ENCODE data around the gene MPV17L2.

MPV17L2 gene

DNA sequence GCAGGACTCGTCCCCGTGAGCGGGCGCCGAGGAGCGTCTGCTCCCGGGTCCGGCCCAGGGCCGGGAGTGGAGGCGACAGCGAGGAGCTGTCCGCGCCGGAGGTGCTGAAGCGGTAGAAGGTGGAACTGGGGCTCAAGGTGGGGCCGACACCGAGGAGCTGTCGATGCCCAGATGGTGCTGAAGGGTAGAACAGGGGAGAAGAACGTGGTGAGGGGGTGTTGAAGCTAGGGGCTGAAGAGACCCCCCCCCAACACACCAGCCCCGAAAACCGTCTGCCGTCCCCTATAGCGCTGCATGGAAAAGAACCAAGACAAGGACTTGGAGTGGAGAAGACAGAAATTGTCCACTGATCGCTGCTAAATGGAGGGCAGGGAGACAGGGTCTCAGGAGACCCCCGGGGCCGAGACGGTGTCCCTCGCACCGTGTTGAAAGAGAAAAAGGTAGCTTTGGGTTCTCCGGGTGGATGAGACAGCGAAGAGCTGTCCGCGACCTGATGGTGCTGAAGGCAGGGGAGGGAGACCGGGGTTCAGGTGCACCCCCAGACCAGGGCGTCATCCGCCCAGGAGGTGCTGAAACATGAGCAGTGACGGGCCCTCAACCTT lies 40.3 kb downstream of the MPV17L2 start (continued):
- no peak for TF ChIP-seq ZNF8 (CRISPR knock-in tag; IDR thresholded peaks at IDR 0.05)

DNA sequence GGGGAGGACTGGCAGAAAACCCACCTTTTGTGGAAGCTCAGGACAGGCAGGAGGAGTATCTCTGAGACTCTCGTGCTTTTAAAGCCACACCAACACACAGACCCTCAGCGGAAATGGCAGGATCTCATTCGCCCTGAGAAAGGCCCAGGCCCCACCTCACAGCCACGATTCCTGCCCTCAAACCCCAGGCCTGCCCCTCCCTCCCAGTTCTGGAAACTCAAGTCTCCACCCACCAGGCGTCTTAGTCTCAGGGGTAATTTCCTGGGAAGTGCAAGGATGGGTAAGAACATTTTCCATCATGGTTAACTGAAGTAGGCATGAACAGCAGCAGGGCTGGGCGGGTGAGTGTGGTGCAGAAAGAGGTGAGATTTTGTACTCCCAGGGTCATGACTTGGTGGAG lies 41.2 kb downstream of the MPV17L2 start:
- ATAC-seq, result no peak
- TF ChIP-seq ZC3H10 (CRISPR knock-in tag; IDR thresholded peaks at IDR 0.05) (no peak), TOX (CRISPR knock-in tag; IDR thresholded peaks at IDR 0.05; ENCODE audit: borderline replicate concordance) (no peak), ZNF70 (CRISPR knock-in tag; IDR thresholded peaks at IDR 0.05) (no peak), CSDC2 (CRISPR knock-in tag; IDR thresholded peaks at IDR 0.05) (no peak), ZNF8 (CRISPR knock-in tag; IDR thresholded peaks at IDR 0.05) (no peak), OSR1 (CRISPR knock-in tag; IDR thresholded peaks at IDR 0.05) (no peak), SNAI2 (CRISPR knock-in tag; IDR thresholded peaks at IDR 0.05) (no peak), ZNF565 (CRISPR knock-in tag; conservative IDR thresholded peaks at IDR 0.05; ENCODE audit: low read depth) (no peak), ISL1 (CRISPR knock-in tag; IDR thresholded peaks at IDR 0.05) (no peak), BACH2 (CRISPR knock-in tag; IDR thresholded peaks at IDR 0.05; ENCODE audit: borderline replicate concordance) (no peak), ZFP3 (CRISPR knock-in tag; IDR thresholded peaks at IDR 0.05) (no peak)
- TF ChIP-seq, protein P1, sequence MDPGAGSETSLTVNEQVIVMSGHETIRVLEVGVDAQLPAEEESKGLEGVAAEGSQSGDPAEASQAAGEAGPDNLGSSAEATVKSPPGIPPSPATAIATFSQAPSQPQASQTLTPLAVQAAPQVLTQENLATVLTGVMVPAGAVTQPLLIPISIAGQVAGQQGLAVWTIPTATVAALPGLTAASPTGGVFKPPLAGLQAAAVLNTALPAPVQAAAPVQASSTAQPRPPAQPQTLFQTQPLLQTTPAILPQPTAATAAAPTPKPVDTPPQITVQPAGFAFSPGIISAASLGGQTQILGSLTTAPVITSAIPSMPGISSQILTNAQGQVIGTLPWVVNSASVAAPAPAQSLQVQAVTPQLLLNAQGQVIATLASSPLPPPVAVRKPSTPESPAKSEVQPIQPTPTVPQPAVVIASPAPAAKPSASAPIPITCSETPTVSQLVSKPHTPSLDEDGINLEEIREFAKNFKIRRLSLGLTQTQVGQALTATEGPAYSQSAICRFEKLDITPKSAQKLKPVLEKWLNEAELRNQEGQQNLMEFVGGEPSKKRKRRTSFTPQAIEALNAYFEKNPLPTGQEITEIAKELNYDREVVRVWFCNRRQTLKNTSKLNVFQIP (CRISPR knock-in tag; IDR thresholded peaks at IDR 0.05; ENCODE audit: borderline replicate concordance, low read depth), result no peak

DNA sequence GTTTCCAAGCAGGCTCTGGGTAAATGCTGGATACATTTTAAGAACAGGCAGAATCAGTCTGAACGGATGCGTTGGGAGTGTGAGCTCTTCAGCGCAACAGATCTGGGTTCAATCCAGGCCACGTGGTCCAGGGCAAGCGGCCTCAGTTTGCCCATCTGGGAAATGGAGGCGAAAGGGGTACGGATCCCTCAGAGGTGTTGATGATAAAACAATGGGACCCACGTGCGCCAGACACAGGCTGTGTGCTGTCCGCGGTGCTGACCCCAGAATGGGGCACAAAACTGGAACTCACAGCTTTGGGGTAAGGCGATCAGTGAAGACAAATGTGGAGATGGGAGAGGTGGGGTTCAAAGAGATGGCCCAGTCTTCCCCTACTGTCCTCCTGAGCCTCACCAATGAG lies 46.3 kb downstream of the MPV17L2 start:
- no peak for ATAC-seq

DNA sequence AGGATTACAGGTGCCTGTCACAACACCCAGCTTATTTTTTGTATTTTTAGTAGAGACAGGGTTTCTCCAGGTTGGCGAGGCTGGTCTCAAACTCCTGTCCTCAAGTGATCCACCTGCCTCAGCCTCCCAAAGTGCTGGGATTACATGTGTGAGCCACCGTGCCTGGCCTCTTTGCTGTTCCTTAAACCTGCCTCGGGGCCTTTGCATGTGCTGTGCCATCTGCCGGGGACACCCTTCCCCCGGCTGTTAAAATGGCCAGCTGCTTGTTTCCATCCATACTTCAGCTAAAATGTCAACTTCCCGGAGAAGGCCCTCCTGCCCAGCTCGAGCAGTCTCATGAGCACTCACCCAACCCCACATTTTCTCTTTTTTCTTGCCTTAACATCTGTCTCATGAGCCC lies 52.3 kb downstream of the MPV17L2 start:
- ATAC-seq, result no peak
- TF ChIP-seq ISL1 (CRISPR knock-in tag; IDR thresholded peaks at IDR 0.05) (no peak), CSDC2 (CRISPR knock-in tag; IDR thresholded peaks at IDR 0.05) (no peak), ESRRG (CRISPR knock-in tag; IDR thresholded peaks at IDR 0.05) (no peak), OSR1 (CRISPR knock-in tag; IDR thresholded peaks at IDR 0.05) (no peak), TCF4 (CRISPR knock-in tag; IDR thresholded peaks at IDR 0.05; ENCODE audit: borderline replicate concordance) (no peak), RARB (CRISPR knock-in tag; IDR thresholded peaks at IDR 0.05) (no peak), ZFP3 (CRISPR knock-in tag; IDR thresholded peaks at IDR 0.05) (no peak), ZC3H10 (CRISPR knock-in tag; IDR thresholded peaks at IDR 0.05) (no peak), ZNF70 (CRISPR knock-in tag; IDR thresholded peaks at IDR 0.05) (no peak), ZNF565 (CRISPR knock-in tag; conservative IDR thresholded peaks at IDR 0.05; ENCODE audit: low read depth) (no peak), PPARA (CRISPR knock-in tag; IDR thresholded peaks at IDR 0.05; ENCODE audit: borderline replicate concordance) (no peak), ZNF8 (CRISPR knock-in tag; IDR thresholded peaks at IDR 0.05) (no peak)
- TF ChIP-seq, protein P2, sequence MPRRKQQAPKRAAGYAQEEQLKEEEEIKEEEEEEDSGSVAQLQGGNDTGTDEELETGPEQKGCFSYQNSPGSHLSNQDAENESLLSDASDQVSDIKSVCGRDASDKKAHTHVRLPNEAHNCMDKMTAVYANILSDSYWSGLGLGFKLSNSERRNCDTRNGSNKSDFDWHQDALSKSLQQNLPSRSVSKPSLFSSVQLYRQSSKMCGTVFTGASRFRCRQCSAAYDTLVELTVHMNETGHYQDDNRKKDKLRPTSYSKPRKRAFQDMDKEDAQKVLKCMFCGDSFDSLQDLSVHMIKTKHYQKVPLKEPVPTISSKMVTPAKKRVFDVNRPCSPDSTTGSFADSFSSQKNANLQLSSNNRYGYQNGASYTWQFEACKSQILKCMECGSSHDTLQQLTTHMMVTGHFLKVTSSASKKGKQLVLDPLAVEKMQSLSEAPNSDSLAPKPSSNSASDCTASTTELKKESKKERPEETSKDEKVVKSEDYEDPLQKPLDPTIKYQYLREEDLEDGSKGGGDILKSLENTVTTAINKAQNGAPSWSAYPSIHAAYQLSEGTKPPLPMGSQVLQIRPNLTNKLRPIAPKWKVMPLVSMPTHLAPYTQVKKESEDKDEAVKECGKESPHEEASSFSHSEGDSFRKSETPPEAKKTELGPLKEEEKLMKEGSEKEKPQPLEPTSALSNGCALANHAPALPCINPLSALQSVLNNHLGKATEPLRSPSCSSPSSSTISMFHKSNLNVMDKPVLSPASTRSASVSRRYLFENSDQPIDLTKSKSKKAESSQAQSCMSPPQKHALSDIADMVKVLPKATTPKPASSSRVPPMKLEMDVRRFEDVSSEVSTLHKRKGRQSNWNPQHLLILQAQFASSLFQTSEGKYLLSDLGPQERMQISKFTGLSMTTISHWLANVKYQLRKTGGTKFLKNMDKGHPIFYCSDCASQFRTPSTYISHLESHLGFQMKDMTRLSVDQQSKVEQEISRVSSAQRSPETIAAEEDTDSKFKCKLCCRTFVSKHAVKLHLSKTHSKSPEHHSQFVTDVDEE (CRISPR knock-in tag; IDR thresholded peaks at IDR 0.05), result no peak
- TF ChIP-seq, protein P3, sequence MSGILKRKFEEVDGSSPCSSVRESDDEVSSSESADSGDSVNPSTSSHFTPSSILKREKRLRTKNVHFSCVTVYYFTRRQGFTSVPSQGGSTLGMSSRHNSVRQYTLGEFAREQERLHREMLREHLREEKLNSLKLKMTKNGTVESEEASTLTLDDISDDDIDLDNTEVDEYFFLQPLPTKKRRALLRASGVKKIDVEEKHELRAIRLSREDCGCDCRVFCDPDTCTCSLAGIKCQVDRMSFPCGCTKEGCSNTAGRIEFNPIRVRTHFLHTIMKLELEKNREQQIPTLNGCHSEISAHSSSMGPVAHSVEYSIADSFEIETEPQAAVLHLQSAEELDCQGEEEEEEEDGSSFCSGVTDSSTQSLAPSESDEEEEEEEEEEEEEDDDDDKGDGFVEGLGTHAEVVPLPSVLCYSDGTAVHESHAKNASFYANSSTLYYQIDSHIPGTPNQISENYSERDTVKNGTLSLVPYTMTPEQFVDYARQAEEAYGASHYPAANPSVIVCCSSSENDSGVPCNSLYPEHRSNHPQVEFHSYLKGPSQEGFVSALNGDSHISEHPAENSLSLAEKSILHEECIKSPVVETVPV (CRISPR knock-in tag; IDR thresholded peaks at IDR 0.05), result no peak
- TF ChIP-seq, protein P4, sequence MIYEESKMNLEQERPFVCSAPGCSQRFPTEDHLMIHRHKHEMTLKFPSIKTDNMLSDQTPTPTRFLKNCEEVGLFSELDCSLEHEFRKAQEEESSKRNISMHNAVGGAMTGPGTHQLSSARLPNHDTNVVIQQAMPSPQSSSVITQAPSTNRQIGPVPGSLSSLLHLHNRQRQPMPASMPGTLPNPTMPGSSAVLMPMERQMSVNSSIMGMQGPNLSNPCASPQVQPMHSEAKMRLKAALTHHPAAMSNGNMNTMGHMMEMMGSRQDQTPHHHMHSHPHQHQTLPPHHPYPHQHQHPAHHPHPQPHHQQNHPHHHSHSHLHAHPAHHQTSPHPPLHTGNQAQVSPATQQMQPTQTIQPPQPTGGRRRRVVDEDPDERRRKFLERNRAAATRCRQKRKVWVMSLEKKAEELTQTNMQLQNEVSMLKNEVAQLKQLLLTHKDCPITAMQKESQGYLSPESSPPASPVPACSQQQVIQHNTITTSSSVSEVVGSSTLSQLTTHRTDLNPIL (CRISPR knock-in tag; IDR thresholded peaks at IDR 0.05; ENCODE audit: low read depth), result no peak

More for the DNA sequence above, 46.3 kb downstream of the MPV17L2 start:
- TF ChIP-seq SNAI2 (CRISPR knock-in tag; IDR thresholded peaks at IDR 0.05) (no peak), TOX (CRISPR knock-in tag; IDR thresholded peaks at IDR 0.05; ENCODE audit: borderline replicate concordance) (no peak), TCF4 (CRISPR knock-in tag; IDR thresholded peaks at IDR 0.05; ENCODE audit: borderline replicate concordance) (no peak), BACH2 (CRISPR knock-in tag; IDR thresholded peaks at IDR 0.05; ENCODE audit: borderline replicate concordance) (no peak), RARB (CRISPR knock-in tag; IDR thresholded peaks at IDR 0.05) (no peak), CSDC2 (CRISPR knock-in tag; IDR thresholded peaks at IDR 0.05) (no peak)
- TF ChIP-seq, protein P4 (CRISPR knock-in tag; IDR thresholded peaks at IDR 0.05; ENCODE audit: low read depth), result no peak
- TF ChIP-seq, protein P1 (CRISPR knock-in tag; IDR thresholded peaks at IDR 0.05; ENCODE audit: borderline replicate concordance, low read depth), result no peak
- TF ChIP-seq, protein P3 (CRISPR knock-in tag; IDR thresholded peaks at IDR 0.05), result no peak
